Prostate gland (tissue), 2 donors: ENCODE measurements around the gene ADAT2.

Source experiments
- CTCF ChIP-seq, 4 experiments: fragments of 200-600 bp in 2 of 4; fragments of 450-650 bp in 2 of 4; sonication (generic) in 2 of 4; IDR thresholded peaks; 1 replicate in 3 of 4; 2 replicates in 1 of 4; pipeline ENCODE4 v1.5.1; 2016 to 2019; ENCODE audit warnings: antibody characterized with exemption in 4 of 4, mild to moderate bottlenecking in 2 of 4, moderate library complexity in 2 of 4
- POLR2A ChIP-seq: fragments of 450-650 bp; IDR thresholded peaks from one replicate; pipeline ENCODE4 v1.6.1; 2016; ENCODE audit warnings: antibody characterized with exemption, mild to moderate bottlenecking
- POLR2AphosphoS5 ChIP-seq: sonication (generic); formaldehyde crosslinking; IDR thresholded peaks from one replicate; pipeline ENCODE4 v1.6.1; 2017; ENCODE audit warnings: antibody characterized with exemption

GRCh38 chr6:143485967-143486366 lies 35.5 kb upstream of the ADAT2 start:
- TF ChIP-seq CTCF (IDR thresholded peaks at IDR 0.05) (no peak), POLR2A (no peak), POLR2AphosphoS5 (no peak)
